GM12878 (cell line): ENCODE data around the gene GDAP1L1. TPM values are rescaled to one million over a fixed set of nuclear protein-coding genes. Genes with fewer than 3 reads are reported as not detected.

Experiments used
- ATAC-seq: fragments of 200-7000 bp; cut with Tn5 transposase; 3 replicates; pipeline ENCODE4 v1.9.1; 2020; ENCODE audit warnings: mild to moderate bottlenecking, moderate library complexity
- BruUV-seq: library from RNA; stranded (reverse); fragments of 400-500 nt; replicated peaks from 2 replicates; lab custom pipeline; 2021; lab: Mats Ljungman, UMichigan
- CTCF ChIA-PET: fragments of 300-600 bp; sonication (Branson Sonifier 250); formaldehyde crosslinking; extraction: SDS; loops from one replicate; lab custom pipeline; 2021; ENCODE audit warnings: inconsistent platforms; lab: Yijun Ruan, JAX
- POLR2A ChIA-PET: fragments of 350-600 bp; formaldehyde crosslinking; extraction: SDS; loops from one replicate; lab custom pipeline; 2021; ENCODE audit warnings: inconsistent platforms; lab: Charles Lee
- RAD21 ChIA-PET: fragments of 300-600 bp; sonication (Branson Sonifier 250); formaldehyde crosslinking; loops from one replicate; lab custom pipeline; 2023; ENCODE audit warnings: antibody characterized with exemption; ENCODE audit not compliant: unreplicated experiment; lab: Charles Lee
- SMC1A ChIA-PET: fragments of 300-600 bp; sonication (Branson Sonifier 250); formaldehyde crosslinking; loops from one replicate; lab custom pipeline; 2023; ENCODE audit not compliant: unreplicated experiment, uncharacterized antibody; lab: Charles Lee
- DNase-seq: peaks from one replicate; pipeline ENCODE4 v3.0.0-alpha.2; 2011; ENCODE audit warnings: low read depth, low spot score
- FAIRE-seq: peaks from 3 replicates; lab custom pipeline; 2011; peaks lifted over from hg19 to GRCh38; lab: Jason Lieb, UNC
- H2AFZ ChIP-seq: 2 replicates; pipeline ENCODE4 v1.6.0; 2011; ENCODE audit warnings: low read depth, low read length, control low read depth; ENCODE audit not compliant: control insufficient read depth
- H3K27ac ChIP-seq: 2 replicates; pipeline ENCODE4 v1.5.1; 2011; ENCODE audit warnings: control low read depth; ENCODE audit not compliant: control insufficient read depth, insufficient read depth
- H3K27me3 ChIP-seq, 2 experiments: replicated peaks in 1 of 2; 2 replicates each; pipeline versions ENCODE4 v1.6.0 to v1.6.1; 2011; ENCODE audit warnings: low read length in 1 of 2; ENCODE audit not compliant: control insufficient read depth in 2 of 2, insufficient read depth in 2 of 2
- H3K36me3 ChIP-seq, 2 experiments: 2 replicates each; pipeline ENCODE4 v1.5.1; 2011; ENCODE audit warnings: low read length in 1 of 2; ENCODE audit not compliant: control insufficient read depth in 2 of 2, insufficient read depth in 2 of 2
- H3K4me1 ChIP-seq: 2 replicates; pipeline ENCODE4 v1.6.1; 2011; ENCODE audit warnings: mild to moderate bottlenecking, low read length, moderate library complexity, mixed read lengths; ENCODE audit not compliant: control insufficient read depth, insufficient read depth
- H3K4me2 ChIP-seq: 2 replicates; pipeline ENCODE4 v1.6.0; 2011; ENCODE audit warnings: control low read depth; ENCODE audit not compliant: control insufficient read depth, insufficient read depth
- H3K4me3 ChIP-seq: fragments of 200-600 bp; sonication (generic); 2 replicates; pipeline ENCODE4 v1.5.1; 2016
- H3K79me2 ChIP-seq: 2 replicates; pipeline ENCODE4 v1.6.0; 2011; ENCODE audit warnings: low read length; ENCODE audit not compliant: control insufficient read depth, insufficient read depth
- H3K9ac ChIP-seq: 2 replicates; pipeline ENCODE4 v1.8.0; 2011; ENCODE audit warnings: low read length, control low read depth, mixed read lengths; ENCODE audit not compliant: control insufficient read depth, insufficient read depth
- H3K9me3 ChIP-seq: replicated peaks from 3 replicates; pipeline ENCODE4 v1.5.1; 2011; ENCODE audit warnings: mild to moderate bottlenecking, low read length; ENCODE audit not compliant: control insufficient read depth, insufficient read depth
- H4K20me1 ChIP-seq: 2 replicates; pipeline ENCODE4 v1.6.0; 2011; ENCODE audit not compliant: control insufficient read depth, insufficient read depth
- JUNB ChIP-seq: IDR thresholded peaks from 2 replicates; pipeline ENCODE4 v1.6.1; 2016; ENCODE audit warnings: antibody characterized with exemption, mild to moderate bottlenecking
- POLR2AphosphoS5 ChIP-seq: IDR thresholded peaks from 2 replicates; pipeline ENCODE4 v1.6.1; 2011; ENCODE audit warnings: mild to moderate bottlenecking, low read length, inconsistent platforms
- SMC3 ChIP-seq: IDR thresholded peaks from 2 replicates; pipeline ENCODE4 v1.6.1; 2011; ENCODE audit warnings: low read length, improper control_type of control experiment, borderline replicate concordance
- SP1 ChIP-seq: IDR thresholded peaks from one replicate; pipeline ENCODE4 v1.6.1; 2011; ENCODE audit warnings: low read depth, low read length
- SREBF2 ChIP-seq: IDR thresholded peaks from 2 replicates; pipeline ENCODE4 v1.6.1; 2012; ENCODE audit warnings: mild to moderate bottlenecking, low read length
- WGBS: methylation state at CpG from one replicate; pipeline ENCODE4 v1.1.6; 2016; ENCODE audit warnings: low lambda C conversion rate; ENCODE audit not compliant: insufficient replicate concordance, insufficient coverage; ENCODE audit errors: missing lambda C conversion rate; 5-methylcytosine and 5-hydroxymethylcytosine counted together
- in situ Hi-C: fragments of 300-500 bp; cut with MboI; formaldehyde crosslinking; loops from 9 replicates; pipeline ENCODE4 v1.14.3; 2018; ENCODE audit warnings: mixed read lengths
- intact Hi-C: fragments of 100-400 bp; cut with micrococcal nuclease; formaldehyde crosslinking; loops from one replicate; pipeline ENCODE4 v1.14.2; 2022; ENCODE audit not compliant: unreplicated experiment
- polyA plus RNA-seq, 11 experiments: library from polyadenylated mRNA; depleted of rRNA in 4 of 11; unstranded in 6 of 11; stranded (reverse) in 5 of 11; fragments of >200 nt; fragmentation: Nextera tagmentation in 4 of 11; fragmentation: Illumina TruSeq in 1 of 11; extraction: Ambion mirVana in 4 of 11; extraction: Trizol in 1 of 11; gene quantifications; 1 replicate in 1 of 11; 2 replicates in 10 of 11; pipeline versions ENCODE4 v1.2.1 to v1.2.3, GENCODE V29; 2011 to 2016; ENCODE audit warnings: inconsistent platforms in 2 of 11, missing spikeins in 2 of 11, low read depth in 1 of 11
- total RNA-seq, 4 experiments: library from RNA; depleted of rRNA in 3 of 4; stranded (reverse); fragments of >200 nt in 3 of 4; fragmentation: Illumina TruSeq in 1 of 4; extraction: Trizol in 1 of 4; gene quantifications; 2 replicates each; pipeline versions ENCODE4 v1.2.1 to v1.2.3, GENCODE V29; 2013 to 2021
- TF ChIP-seq, protein P1 (sequence below): fragments of 450-650 bp; IDR thresholded peaks from 2 replicates; pipeline ENCODE4 v1.6.1; 2017; ENCODE audit warnings: low read depth, mild to moderate bottlenecking, moderate library complexity
- TF ChIP-seq, protein P2 (sequence below): IDR thresholded peaks from 2 replicates; pipeline ENCODE4 v1.6.1; 2011; ENCODE audit warnings: borderline replicate concordance, low read depth, mild to moderate bottlenecking, moderate library complexity, low read length; ENCODE audit not compliant: insufficient read depth, poor library complexity, severe bottlenecking
- TF ChIP-seq, protein P3 (sequence below): fragments of 450-650 bp; IDR thresholded peaks from 2 replicates; pipeline ENCODE4 v1.6.1; 2017; ENCODE audit warnings: antibody characterized with exemption, mild to moderate bottlenecking, moderate library complexity
- TF ChIP-seq, protein P4 (sequence below): IDR thresholded peaks from 2 replicates; pipeline ENCODE4 v1.6.1; 2012; ENCODE audit warnings: low read depth, low read length, improper control_type of control experiment

The GDAP1L1 gene
- total and polyA plus RNA-seq, 10 of the 15 experiments (the other 5 are each of a cell fraction or from before 2014, with no cell fraction given), result 0.08 to 0.38 TPM; not detected in 8

DNA sequence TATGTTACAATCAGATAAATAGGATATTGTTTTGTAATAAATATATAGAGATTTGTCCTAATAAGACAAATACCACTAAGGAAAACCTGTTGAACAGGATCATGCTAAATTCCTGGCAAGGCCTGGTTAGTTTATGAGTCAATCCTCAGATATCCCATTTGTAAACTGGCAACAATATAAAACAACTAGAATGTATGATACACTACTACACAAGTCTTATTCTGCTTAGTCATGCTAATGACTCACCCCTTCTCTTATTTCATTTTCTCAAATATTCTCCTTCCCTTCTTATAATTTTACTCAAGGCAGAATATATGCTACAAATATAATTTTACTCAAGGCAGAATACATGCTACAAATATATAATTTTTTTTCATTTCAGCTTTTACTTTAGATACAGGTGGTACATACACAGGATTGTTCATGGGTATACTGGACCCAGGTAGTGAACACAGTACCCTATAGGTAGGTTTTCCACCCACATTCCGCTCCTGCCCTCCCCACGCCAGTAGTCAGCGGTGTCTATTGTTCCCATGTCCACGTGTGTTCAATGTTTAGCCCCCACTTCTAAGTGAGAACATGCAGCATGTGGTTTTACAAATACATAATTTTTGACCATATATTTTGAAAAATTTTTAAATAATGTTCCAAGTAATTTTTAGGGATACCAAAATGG, 42.8 kb upstream of the GDAP1L1 start:
- Histone ChIP-seq H3K4me2 (no peak overlapping the region), H4K20me1 (no peaks in the 10 kb centered on the region), H3K27ac (no peak overlapping the region), H3K4me3 (no peak overlapping the region), H3K79me2 (peaks cover 34% of the 10 kb centered on the region), H3K4me1 (no peaks in the 10 kb centered on the region), H3K36me3 (peaks cover 5 to 35% of the 10 kb centered on the region in 2 experiments), H3K27me3 (no peaks in the 10 kb centered on the region), H3K9ac (no peak overlapping the region), H2AFZ (no peak overlapping the region), H3K9me3 (no peaks in the 10 kb centered on the region)
- 95% methylated on average over 4 of the region's 4 CpGs for WGBS
- intact Hi-C loops (no loop called here), in situ Hi-C loops (no loop called here)
- ChIA-PET CTCF (interaction anchor here (0.7 to 1.1 kb wide), 3 partner anchors 13 to 1090 kb away, joined by 3 to 4 read pairs (median 4); no protein-coding TSS in a partner anchor), SMC1A (no interaction called here), RAD21 (no interaction called here), POLR2A (no interaction called here)
- DNase-seq (no peak), ATAC-seq (no peak), FAIRE-seq (no peak)
- BruUV-seq, result no TSS peak
- TF ChIP-seq, protein P1, sequence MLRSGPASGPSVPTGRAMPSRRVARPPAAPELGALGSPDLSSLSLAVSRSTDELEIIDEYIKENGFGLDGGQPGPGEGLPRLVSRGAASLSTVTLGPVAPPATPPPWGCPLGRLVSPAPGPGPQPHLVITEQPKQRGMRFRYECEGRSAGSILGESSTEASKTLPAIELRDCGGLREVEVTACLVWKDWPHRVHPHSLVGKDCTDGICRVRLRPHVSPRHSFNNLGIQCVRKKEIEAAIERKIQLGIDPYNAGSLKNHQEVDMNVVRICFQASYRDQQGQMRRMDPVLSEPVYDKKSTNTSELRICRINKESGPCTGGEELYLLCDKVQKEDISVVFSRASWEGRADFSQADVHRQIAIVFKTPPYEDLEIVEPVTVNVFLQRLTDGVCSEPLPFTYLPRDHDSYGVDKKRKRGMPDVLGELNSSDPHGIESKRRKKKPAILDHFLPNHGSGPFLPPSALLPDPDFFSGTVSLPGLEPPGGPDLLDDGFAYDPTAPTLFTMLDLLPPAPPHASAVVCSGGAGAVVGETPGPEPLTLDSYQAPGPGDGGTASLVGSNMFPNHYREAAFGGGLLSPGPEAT, result no peak
- TF ChIP-seq POLR2AphosphoS5 (no peak), SP1 (no peak), SREBF2 (no peak), JUNB (no peak), SMC3 (no peak)
- TF ChIP-seq, protein P2, sequence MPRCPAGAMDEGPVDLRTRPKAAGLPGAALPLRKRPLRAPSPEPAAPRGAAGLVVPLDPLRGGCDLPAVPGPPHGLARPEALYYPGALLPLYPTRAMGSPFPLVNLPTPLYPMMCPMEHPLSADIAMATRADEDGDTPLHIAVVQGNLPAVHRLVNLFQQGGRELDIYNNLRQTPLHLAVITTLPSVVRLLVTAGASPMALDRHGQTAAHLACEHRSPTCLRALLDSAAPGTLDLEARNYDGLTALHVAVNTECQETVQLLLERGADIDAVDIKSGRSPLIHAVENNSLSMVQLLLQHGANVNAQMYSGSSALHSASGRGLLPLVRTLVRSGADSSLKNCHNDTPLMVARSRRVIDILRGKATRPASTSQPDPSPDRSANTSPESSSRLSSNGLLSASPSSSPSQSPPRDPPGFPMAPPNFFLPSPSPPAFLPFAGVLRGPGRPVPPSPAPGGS, result no peak
- TF ChIP-seq, protein P3, sequence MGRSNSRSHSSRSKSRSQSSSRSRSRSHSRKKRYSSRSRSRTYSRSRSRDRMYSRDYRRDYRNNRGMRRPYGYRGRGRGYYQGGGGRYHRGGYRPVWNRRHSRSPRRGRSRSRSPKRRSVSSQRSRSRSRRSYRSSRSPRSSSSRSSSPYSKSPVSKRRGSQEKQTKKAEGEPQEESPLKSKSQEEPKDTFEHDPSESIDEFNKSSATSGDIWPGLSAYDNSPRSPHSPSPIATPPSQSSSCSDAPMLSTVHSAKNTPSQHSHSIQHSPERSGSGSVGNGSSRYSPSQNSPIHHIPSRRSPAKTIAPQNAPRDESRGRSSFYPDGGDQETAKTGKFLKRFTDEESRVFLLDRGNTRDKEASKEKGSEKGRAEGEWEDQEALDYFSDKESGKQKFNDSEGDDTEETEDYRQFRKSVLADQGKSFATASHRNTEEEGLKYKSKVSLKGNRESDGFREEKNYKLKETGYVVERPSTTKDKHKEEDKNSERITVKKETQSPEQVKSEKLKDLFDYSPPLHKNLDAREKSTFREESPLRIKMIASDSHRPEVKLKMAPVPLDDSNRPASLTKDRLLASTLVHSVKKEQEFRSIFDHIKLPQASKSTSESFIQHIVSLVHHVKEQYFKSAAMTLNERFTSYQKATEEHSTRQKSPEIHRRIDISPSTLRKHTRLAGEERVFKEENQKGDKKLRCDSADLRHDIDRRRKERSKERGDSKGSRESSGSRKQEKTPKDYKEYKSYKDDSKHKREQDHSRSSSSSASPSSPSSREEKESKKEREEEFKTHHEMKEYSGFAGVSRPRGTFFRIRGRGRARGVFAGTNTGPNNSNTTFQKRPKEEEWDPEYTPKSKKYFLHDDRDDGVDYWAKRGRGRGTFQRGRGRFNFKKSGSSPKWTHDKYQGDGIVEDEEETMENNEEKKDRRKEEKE, result no peak
- TF ChIP-seq, protein P4, sequence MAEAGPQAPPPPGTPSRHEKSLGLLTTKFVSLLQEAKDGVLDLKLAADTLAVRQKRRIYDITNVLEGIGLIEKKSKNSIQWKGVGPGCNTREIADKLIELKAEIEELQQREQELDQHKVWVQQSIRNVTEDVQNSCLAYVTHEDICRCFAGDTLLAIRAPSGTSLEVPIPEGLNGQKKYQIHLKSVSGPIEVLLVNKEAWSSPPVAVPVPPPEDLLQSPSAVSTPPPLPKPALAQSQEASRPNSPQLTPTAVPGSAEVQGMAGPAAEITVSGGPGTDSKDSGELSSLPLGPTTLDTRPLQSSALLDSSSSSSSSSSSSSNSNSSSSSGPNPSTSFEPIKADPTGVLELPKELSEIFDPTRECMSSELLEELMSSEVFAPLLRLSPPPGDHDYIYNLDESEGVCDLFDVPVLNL, result no peak
